ENCODE results near the gene IGFL3.
"Not testable (repeated sequence)": the region's sequence is repeated elsewhere in the genome, so short reads cannot be mapped to it uniquely, and the experiment has no call there.

The IGFL3 gene

GRCh38 chr19:46125447-46125846, 959 bp upstream of the IGFL3 start:
- no peak for DNase-seq (ENCODE audit: low read depth)

- no peak for DNase-seq (ENCODE audit: low read depth)
Observed at GRCh38 chr19:46118136-46118535, 6.4 kb downstream of the IGFL3 start.

GRCh38 chr19:46116121-46116520, 8.4 kb downstream of the IGFL3 start:
- no peak for DNase-seq (ENCODE audit: low read depth)

GRCh38 chr19:46115396-46116106, 8.9 kb downstream of the IGFL3 start:
- no peak for DNase-seq (ENCODE audit: low read depth)

GRCh38 chr19:46113726-46114125, 10.8 kb downstream of the IGFL3 start:
- no peak for DNase-seq (ENCODE audit: low read depth)

- DNase-seq (ENCODE audit: low read depth) = no peak
Observed at GRCh38 chr19:46112527-46112926, 12.0 kb downstream of the IGFL3 start.

GRCh38 chr19:46111376-46111775, 13.1 kb downstream of the IGFL3 start:
- no peak for DNase-seq (ENCODE audit: low read depth)

GRCh38 chr19:46109876-46110275, 14.6 kb downstream of the IGFL3 start:
- no peak for DNase-seq (ENCODE audit: low read depth)

GRCh38 chr19:46107371-46107770, 17.1 kb downstream of the IGFL3 start:
- no peak for DNase-seq (ENCODE audit: low read depth)

- DNase-seq (ENCODE audit: low read depth) = not testable (repeated sequence)
Observed at GRCh38 chr19:46102333-46102732, 22.2 kb downstream of the IGFL3 start.

GRCh38 chr19:46101293-46101692, 23.2 kb downstream of the IGFL3 start:
- no peak for DNase-seq (ENCODE audit: low read depth)

- no peak for DNase-seq (ENCODE audit: low read depth)
Observed at GRCh38 chr19:46100344-46100743, 24.1 kb downstream of the IGFL3 start.

- DNase-seq (ENCODE audit: low read depth) = no peak
Observed at GRCh38 chr19:46090444-46090843, 34.0 kb downstream of the IGFL3 start.

- DNase-seq (ENCODE audit: low read depth) = no peak
Observed at GRCh38 chr19:46089432-46089831, 35.1 kb downstream of the IGFL3 start.

GRCh38 chr19:46088101-46088500, 36.4 kb downstream of the IGFL3 start:
- no peak for DNase-seq (ENCODE audit: low read depth)

GRCh38 chr19:46085888-46086287, 38.6 kb downstream of the IGFL3 start:
- no peak for DNase-seq (ENCODE audit: low read depth)

- DNase-seq (ENCODE audit: low read depth) = no peak
Observed at GRCh38 chr19:46082728-46083050, 41.8 kb downstream of the IGFL3 start.

GRCh38 chr19:46081928-46082727, 42.4 kb downstream of the IGFL3 start:
- DNase-seq (ENCODE audit: low read depth) = no peak

GRCh38 chr19:46080561-46080960, 43.9 kb downstream of the IGFL3 start:
- DNase-seq (ENCODE audit: low read depth) = peak; percentile 75

GRCh38 chr19:46079576-46079975, 44.9 kb downstream of the IGFL3 start:
- DNase-seq (ENCODE audit: low read depth) = no peak

- DNase-seq (ENCODE audit: low read depth) = not testable (repeated sequence)
Observed at GRCh38 chr19:46078573-46079332, 45.7 kb downstream of the IGFL3 start.

GRCh38 chr19:46077815-46078167, 46.7 kb downstream of the IGFL3 start:
- no peak for DNase-seq (ENCODE audit: low read depth)
